ENCODE results near the gene TMEM239.
"Not testable (repeated sequence)": the region's sequence is repeated elsewhere in the genome, so short reads cannot be mapped to it uniquely, and the experiment has no call there.

The TMEM239 gene

DNA sequence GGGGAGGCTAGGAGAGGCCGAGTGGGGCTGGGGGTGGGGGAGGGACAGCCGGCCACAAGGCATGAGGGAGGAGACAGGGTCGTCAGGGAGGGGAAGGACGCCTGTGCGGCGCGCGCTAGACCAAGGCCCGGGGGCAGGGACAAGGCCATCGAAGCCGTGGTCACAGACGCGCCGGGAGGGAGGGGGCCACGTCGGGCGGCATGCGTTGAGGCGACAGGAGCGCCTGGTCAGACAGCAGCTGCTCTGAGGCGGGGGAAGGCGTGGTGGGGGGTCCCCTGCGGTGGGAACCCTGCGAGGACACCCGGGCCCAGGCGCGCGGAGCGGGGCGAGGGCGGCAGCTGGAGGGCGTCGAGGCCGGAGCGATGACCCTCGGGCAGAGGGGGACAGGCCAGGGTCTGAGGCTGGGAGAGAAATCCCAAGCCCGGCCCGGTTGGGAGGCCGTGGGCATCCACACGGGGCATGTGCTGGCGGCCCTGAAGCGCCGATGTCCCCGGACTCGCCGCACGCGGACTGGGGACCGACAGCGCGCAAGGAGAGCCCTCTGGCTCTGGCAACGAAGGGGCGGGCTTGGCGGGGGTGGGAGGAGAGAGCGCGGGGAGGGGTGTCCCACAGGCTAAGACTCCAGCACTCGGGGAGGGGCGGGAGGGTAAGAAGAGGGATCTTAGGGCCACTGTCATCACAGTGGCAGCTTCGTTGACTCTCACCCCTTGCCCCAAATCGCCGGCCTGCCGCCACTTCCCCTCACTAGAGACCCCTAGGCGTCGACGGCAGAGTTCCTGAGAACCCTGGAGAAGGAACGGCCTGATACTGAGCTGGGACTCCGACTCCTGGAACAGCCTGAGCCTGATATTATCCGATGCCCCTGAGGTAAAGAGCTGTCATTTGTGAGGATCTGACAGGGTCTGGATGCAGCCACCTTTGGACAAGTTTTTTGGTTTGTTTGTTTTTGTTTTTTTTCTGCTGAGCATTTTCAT is 5.0 kb downstream of the TMEM239 start:
- DNase-seq (ENCODE audit: low read depth in 2 of 2), result no peak

DNA sequence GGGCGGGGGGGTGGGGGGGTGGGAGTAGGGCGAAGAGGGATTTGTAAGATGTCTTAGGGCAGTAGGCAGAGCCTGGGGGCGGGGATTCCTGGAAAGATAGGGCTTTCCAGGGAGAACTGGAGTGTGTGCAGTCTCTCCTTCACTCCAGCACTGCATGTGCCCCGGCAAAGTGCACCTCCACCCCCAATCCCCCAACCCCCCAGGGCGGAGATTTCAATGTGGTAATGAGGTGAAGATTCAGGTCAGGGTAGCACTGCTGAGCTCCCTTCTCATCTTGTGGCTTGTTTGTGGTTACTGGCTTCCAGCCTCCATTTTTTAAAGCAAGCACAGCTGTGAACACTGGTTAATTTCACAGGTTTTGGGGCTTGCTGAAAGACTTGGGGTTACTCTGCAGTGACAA is 5.9 kb downstream of the TMEM239 start:
- peak in 1 of 2 experiments; percentile 40 for DNase-seq (ENCODE audit: low read depth in 2 of 2)

DNA sequence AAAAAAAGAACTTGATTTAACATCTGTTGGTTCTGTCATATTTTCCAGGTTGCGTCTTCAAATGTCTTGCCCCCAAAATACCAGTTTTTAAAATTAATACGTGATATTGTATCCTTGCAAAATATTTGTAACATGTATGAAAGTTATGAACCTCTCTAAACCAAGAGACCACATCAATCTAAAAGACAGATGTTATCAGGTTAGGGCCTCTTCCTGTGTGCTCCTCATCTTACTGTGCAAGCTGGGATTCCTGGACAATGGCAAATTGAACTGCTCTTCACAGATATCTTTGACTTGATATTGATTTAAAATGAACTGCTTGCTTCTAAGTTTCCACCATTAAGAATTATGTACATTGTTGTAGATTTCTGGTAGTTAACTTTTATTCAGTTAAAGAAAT is 9.6 kb downstream of the TMEM239 start:
- no peak for DNase-seq (ENCODE audit: low read depth in 2 of 2)

DNA sequence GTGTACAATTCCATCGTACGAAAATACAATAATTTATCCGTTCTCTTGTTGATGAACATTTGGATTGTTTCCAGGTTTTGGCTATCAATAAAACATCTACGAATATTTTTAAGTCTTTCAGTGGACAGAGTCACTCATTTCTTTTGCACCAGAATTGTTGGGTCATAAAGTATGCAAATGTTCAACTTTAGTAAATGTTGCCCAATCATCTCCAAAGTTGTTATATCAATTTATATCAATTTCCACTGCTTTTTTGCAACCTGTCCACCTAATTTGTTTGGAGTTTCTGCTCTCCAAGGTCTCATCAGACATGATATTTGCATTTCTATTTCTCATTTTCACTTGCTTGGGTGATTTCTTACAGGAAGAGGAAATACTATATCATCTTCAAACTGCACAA is 10.5 kb downstream of the TMEM239 start:
- DNase-seq (ENCODE audit: low read depth in 2 of 2), result no peak

DNA sequence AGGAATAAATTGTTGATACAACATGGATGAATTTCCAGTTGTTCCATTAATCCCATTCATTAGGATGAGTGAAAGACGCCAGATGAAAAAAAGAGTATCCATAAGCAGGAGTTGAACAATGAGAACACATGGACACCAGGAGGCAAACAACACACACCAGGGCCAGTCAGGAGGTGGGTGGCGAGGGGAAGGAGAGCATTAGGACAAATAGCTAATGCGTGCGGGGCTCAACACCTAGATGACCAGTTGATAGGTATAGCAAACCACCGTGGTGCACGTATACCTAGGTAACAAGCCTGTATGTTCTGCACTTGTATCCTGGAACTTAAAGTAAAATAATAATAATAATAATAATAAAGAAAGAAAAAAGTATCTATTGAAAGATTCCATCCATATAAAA is 13.2 kb downstream of the TMEM239 start:
- DNase-seq (ENCODE audit: low read depth in 2 of 2), result no peak

DNA sequence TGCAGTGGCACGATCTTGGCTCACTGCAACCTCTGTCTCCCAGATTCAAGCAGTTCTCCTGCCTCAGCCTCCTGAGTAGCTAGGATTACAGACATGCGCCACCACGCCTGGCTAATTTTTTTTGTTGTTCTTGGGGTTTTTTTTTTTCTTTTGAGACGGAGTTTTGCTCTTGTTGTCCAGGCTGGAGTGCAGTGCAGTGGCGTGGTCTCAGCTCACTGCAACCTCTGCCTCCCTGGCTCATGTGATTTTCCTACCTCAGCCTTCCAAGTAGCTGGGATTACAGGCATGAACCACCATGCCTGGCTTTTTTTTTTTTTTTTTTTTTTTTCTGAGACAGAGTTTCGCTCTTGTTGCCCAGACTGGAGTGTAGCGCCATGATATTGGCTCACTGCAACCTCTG is 15.0 kb downstream of the TMEM239 start:
- DNase-seq (ENCODE audit: low read depth in 2 of 2), result not testable (repeated sequence)

DNA sequence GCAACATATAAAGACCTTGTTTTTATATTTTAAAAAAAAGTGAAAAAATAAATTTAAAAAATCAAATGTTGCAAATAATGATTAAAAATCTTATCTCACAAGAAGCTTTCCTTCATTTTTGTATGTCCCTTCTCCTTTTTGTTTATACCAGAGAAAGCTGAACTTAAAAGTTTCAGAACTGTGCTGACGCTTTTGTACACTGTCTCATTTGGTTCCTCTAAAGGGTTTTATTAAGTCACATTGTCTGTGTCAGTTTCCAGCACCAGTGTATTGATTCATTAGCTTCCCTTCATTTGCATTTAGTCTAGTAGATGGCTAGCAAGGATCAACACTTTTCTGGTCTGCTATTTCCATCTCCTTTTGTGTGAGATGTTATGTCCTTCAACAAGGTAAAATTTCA is 17.6 kb downstream of the TMEM239 start:
- DNase-seq (ENCODE audit: low read depth in 2 of 2), result no peak

DNA sequence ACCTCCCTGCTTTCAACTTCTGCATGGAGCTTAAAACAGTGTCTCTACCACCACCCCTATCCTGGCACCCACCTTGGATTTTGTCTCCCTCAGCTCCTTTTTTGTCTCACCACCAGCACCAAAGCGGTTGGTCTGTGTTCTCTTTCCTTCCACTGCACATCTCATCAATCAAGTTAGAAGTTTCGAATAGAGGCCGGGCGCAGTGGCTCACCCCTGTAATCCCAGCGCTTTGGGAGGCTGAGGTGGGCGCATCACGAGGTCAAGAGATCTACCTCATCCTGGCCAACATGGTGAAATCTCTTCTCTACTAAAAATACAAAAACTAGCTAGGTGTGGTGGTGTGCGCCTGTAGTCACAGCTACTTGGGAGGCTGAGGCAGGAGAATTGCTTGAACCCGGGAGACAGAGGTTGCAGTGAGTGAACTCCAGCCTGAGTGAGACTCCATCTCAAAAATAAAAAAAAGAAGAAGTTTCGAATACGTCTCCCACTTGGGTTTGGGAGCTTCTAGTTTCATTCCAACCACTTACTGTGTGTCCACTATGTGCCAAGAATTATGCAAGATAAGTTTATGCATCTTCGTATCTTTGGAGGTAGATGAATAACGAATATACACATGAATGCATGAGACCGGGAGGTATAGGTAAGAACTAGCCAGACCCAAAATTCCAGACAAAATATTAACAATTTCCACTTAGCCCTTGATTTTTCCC is 18.4 kb downstream of the TMEM239 start:
- no peak for DNase-seq (ENCODE audit: low read depth in 2 of 2)

DNA sequence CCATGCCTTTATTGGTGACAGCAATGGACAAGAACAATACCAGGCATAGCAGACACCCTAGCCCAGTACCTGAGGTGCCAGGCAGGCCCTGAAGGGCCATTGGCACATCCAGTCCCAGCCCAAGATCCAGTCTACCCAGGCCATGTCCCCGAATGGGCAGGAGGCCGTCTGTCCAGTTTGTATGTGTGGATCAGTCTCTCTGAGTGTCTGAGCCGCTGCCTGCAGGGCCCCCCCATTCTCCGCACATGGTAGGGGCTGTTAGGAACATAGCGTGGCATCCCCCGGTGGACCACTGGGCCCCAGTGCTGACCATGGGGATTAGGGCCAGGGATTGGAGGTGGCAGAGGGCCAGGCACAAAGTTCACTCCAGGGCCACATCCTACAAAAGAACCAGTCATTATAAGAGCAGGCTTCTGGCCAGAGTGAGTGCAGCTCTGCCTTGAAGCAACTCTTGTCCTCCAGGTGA is 19.2 kb downstream of the TMEM239 start:
- DNase-seq (ENCODE audit: low read depth in 2 of 2), result no peak

DNA sequence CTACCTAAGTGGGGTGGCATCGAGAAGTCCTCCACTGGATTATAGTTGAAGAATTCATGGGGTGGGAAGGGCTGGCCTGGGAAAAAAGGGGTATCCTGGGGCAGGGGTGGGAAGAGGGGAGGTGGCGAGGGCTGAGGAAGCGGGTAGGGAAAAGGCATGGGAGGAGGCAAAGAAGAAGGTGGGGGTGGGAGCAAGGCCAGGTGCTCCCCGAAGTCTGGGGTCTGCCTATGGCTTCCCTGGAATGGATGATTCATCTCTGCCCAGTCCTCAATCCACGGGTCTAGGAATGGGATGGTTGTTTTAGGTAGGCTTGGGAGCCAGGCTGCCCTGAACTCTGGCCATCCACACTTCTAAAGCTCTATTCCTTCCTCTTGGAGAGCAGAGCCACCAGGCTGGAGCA is 19.9 kb downstream of the TMEM239 start:
- no peak for DNase-seq (ENCODE audit: low read depth in 2 of 2)

DNA sequence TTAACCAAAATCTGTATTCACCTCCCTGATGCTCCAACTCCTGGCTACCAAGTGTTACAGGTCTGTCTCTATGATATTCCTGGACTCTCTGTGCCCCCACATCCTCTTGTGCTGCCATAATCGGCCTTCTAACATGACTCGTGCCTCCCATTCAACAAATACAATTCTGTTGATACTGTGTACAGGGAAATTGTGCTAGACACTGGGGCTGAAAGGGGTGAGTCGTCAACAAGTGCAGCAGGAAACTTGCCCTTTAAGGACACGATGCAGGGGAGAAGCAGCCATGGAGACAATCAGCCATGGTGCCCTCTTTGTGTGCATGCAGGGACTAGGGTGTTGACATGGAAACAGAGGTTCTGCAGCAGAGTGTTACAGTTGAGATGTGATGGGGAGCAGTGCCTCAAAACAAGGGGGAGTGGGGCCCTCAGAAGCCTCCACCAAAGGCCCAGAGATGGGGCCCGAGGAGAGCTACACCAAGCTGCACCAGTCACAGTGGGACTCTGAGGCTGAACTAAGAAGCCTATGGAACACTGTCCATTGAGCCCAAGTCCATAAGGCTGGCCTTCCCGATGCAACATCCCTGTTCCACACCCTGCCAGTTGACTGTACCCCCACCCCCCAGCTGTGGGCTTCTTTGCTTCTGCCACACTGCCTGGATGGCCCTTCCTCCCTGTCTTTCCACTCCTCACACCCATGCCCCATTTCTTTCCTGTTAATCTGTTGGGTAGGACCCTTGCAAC is 21.2 kb downstream of the TMEM239 start:
- no peak for DNase-seq (ENCODE audit: low read depth in 2 of 2)

DNA sequence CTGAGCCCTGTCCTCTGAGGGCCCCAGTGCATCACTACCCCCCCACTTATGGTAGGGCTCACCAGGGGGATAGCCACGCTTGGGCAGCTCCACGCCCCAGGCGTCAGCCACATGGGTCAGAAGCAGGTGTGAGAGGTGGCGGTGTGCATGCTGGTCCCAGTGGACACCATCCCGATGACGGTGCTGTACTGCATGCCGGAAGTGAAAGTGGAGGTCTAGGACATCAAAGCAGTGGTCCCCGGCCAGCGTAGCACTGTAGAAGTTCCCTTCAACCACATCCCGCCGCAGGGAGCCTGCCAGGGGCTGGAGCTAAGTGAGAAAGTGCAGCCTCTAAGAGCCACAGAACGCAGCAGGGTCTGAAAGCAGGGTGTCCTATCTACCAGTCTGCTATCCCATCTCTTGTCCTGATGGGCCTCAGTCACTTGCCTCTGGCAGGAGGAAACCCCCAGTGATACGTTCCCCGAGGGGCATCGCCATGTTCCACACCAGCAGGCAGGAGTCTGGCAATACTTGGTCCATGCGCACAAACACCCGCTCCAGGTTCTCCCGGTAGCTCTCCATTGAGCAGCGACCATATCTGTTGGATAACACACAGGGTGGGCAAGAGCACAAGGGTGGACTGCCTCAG is 22.1 kb downstream of the TMEM239 start:
- DNase-seq (ENCODE audit: low read depth in 2 of 2), result no peak

DNA sequence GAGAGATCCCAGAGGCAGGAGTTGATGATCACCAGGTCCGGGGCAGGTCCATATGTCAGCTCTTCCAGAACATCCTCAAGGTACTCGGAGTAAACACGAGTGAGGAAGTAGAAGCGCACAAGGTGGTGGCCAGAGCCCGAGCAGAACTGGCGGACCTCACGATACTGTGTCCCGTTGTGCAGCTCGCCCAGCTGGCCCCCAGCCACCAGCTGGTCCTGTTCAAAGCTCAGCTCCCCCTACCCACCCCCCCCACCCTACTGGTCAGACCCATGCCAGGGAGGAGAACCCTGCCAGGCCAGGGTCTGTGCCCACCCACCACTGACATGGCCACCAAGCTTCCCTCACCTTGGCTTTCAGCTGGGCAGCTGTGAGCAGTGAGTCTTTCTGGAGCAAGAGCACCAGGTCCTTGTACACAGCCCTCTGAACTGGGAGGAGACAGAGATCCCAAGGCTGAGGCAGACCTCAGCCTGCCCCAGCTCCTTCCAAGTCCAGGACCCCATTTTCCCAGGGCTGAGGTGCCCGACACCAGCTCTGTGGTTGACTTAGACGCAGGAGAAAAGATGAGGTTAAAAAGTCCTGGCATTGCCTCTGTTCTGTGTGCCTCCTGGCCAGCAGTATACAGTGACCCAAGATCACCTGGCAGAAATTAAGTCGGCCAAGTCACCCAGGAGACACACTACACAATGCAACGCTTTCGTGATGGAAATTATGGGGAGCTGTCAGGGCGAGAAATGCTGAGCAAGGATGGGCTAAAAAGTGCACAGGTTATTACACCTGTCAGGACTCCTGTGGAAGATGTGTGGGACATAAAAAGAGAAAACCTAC is 22.9 kb downstream of the TMEM239 start:
- DNase-seq (ENCODE audit: low read depth in 2 of 2), result no peak

DNA sequence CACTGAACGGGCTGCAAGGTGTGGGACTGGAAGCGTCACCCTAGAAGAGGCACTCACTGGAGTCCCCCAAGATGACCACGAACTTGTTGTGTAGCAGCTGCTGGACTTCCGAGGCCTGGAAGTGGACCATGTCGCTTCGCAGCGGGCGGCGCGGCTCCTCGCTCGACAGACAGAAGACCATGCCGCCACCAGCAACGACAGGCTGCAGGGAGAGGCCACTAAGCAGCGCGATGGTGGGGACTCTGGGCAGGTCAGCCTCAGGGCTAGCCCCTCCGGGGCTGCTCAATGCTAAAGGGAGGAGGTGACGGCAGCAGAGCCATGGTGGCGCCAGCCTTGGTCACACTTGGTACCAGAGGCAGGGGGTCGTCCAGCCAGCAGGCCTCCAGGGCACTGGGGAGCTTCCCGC is 23.6 kb downstream of the TMEM239 start:
- no peak for DNase-seq (ENCODE audit: low read depth in 2 of 2)

DNA sequence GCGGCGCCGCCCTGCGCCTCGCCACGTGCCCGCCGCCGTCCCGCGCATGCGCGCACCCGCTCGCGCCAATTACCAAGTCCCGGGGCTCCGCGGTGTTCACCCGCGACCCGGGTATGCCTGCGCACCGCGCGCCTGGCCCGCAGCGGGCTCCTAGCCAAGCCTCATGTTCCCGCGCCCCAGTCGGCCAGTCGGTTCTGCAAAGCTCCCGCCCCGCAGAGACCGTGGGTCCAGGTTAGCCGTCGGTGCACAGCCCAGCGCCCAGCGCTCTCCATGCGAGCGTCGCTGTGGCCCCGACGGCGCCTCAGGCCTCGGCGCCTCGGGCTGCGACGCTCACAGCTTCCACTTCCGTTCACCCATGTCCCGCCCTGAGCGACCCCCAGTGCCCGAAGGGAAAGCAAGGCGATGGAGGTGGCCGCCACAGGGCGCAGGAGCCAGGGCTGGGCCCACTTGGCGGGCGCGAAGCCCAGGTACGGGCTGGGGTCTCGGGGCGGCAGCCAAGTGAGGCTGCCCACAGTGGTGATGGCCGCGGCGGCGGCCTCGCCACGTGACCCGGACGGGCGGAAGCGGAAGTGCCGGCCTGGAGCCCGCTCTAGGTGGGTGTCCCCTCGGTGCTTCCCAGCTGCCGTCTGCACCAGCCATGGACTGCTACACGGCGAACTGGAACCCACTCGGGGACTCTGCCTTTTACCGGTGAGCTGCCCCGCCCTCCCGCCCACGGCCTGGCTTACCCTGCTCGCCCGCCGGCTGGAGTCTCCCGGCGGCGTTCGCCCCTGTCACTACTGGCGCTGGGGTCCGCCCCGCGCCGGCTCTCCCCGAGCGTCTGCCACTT is 24.2 kb downstream of the TMEM239 start, which contains the start of the genes PCED1A and VPS16:
Gene PCED1A (minus strand): TSS at position 518 of the 829 bp plus-strand sequence. CDS start 743 bp downstream, outside the sequence.
Gene VPS16 (plus strand): TSS at position 608 of the 829 bp plus-strand sequence. CDS start 30 bp downstream, at position 638.
- peak in 1 of 2 experiments; percentile 63 for DNase-seq (ENCODE audit: low read depth in 2 of 2)

DNA sequence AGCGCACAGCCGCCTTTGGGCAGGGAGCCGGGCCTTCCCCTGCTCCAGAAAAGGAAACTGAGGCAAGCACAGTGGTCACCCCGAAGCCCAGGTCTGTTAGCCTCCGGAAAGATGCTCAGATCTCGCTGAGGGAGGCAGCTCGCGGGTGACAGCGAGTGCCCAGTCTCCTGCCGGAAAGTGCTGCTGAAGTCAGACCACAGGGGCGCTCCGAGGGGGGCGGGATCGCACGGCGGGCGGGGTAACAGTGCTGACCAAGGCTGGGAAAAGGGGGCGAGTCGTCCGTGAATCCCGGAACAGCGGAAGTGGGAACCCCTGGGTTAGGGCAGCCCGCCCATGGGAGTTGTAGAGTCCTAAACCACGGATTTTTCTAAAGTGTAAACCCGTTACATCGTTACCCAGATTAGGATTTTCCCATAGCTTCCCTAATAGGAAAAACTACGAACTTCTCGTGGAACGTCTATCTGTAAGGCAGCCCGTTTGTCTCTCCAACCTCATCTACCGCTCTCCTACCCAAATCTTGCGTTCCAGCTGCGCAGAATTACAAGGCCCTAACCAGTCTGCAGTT is 24.9 kb downstream of the TMEM239 start:
- peak in 1 of 2 experiments; percentile 25 for DNase-seq (ENCODE audit: low read depth in 2 of 2)

DNA sequence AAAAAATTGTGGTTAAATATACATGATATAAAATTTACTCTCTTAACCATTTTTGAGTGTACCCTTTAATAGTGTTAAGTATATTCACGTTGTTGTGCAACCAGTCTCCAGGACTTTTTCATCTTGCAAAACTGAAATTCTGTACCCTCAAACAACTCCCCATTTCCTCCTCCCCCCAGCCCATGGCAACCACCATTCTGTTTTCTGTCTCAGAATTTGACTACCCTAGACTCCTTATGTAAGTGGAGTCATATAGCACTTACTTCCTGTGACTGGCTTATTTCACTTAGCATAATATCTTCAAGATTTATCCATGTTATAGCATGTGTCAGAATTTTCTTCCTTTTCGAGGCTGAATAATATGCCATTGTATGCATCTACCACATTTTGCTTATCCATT is 29.4 kb downstream of the TMEM239 start:
- DNase-seq (ENCODE audit: low read depth in 2 of 2), result no peak

DNA sequence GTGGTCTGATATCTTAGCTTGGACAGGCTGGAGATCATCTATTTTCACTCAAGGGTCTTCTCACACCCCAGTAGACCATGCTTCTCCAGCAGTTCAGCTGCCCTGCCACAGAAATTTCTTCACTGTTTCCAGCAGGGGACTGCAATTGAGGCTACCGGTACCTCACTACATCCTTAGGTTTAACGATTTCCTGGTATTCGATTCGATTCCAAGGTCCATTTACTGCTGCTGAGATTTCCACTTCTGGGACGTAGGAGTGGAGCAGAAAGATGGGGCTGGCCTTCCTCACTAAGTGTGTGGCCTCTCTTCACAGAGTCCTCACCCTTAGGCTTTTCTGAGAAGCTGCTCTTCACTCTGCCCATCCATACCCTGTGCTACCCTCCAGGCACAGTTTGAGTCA is 30.5 kb downstream of the TMEM239 start:
- no peak for DNase-seq (ENCODE audit: low read depth in 2 of 2)

DNA sequence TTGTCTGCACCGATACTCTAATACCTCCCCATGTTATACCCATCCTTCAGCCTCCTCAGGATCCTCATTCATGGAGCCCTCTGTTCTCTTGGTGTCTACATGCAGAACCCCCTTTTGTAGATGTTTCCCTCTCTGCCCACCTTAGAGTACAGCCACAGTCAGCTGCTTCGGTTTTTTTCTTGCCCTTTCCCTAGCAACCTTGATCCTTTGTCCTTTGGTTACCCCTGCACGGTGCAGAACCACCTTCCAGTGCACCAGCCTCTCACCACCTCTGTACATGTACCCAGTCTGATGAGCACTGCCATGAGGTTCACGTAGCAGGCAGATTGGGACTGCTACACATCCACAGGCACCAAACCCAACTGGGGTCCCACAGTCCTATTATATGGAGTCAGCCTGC is 31.6 kb downstream of the TMEM239 start:
- no peak for DNase-seq (ENCODE audit: low read depth in 2 of 2)
